GM12864 (cell line): ENCODE measurements around the gene NDUFB10.
A peak's percentile ranks its signal among the peaks of the same experiment; 100 is the strongest.
"Not testable (repeated sequence)": the region's sequence is repeated elsewhere in the genome, so short reads cannot be mapped to it uniquely, and the experiment has no call there.

Source experiments
- DNase-seq: peaks from one replicate; pipeline ENCODE4 v3.0.0-alpha.2; 2011; ENCODE audit warnings: low read depth
- H3K4me3 ChIP-seq: 2 replicates; pipeline ENCODE4 v1.5.1; 2011; ENCODE audit warnings: mild to moderate bottlenecking, low read depth, low read length, control low read depth
- CTCF ChIP-seq: IDR thresholded peaks from 2 replicates; pipeline ENCODE4 v1.5.1; 2011; ENCODE audit warnings: low read depth, mild to moderate bottlenecking, moderate library complexity, low read length, control low read depth, inconsistent platforms; ENCODE audit errors: missing control alignments

Gene NDUFB10

GRCh38 chr16:1938316-1938715 lies 21.0 kb upstream of the NDUFB10 start:
- TF ChIP-seq CTCF = no peak
- H3K4me3 ChIP-seq = no peak overlapping the region
- no peak for DNase-seq

GRCh38 chr16:1938910-1939309 lies 20.4 kb upstream of the NDUFB10 start:
- H3K4me3 ChIP-seq = no peak overlapping the region
- no peak for DNase-seq
- no peak for TF ChIP-seq CTCF

GRCh38 chr16:1939833-1940232 lies 19.5 kb upstream of the NDUFB10 start:
- H3K4me3 ChIP-seq, DNase-seq: not testable (repeated sequence)

GRCh38 chr16:1940273-1941161 lies 18.8 kb upstream of the NDUFB10 start:
- H3K4me3 ChIP-seq = no peak overlapping the region
- no peak for DNase-seq

GRCh38 chr16:1941162-1942046 lies 17.9 kb upstream of the NDUFB10 start:
- peak overlapping the region; percentile 95 for H3K4me3 ChIP-seq
- no peak for DNase-seq

More at GRCh38 chr16:1940273-1941161, 18.8 kb upstream of the NDUFB10 start:
- TF ChIP-seq CTCF = no peak

GRCh38 chr16:1942047-1942809 lies 17.1 kb upstream of the NDUFB10 start:
- no peak for TF ChIP-seq CTCF
- H3K4me3 ChIP-seq = peak overlapping the region; percentile 95
- DNase-seq = no peak

More at GRCh38 chr16:1941162-1942046, 17.9 kb upstream of the NDUFB10 start:
- no peak for TF ChIP-seq CTCF
